PC-9 (cell line): ENCODE results near the gene ASCC1. TPM values are rescaled to one million over a fixed set of nuclear protein-coding genes. Genes with fewer than 3 reads are reported as not detected.

Experiments used
- BruUV-seq: library from RNA; stranded (reverse); fragments of 400-500 nt; replicated peaks from 2 replicates; lab custom pipeline; 2021; lab: Mats Ljungman, UMichigan
- CTCF ChIA-PET: fragments of 300-600 bp; sonication (Branson Sonifier 250); formaldehyde crosslinking; loops from one replicate; lab custom pipeline; 2022; ENCODE audit warnings: antibody characterized with exemption; lab: Charles Lee
- POLR2A ChIA-PET: fragments of 300-600 bp; sonication (Branson Sonifier 250); formaldehyde crosslinking; loops from one replicate; lab custom pipeline; 2022; ENCODE audit warnings: antibody characterized with exemption; ENCODE audit not compliant: unreplicated experiment; lab: Charles Lee
- DNase-seq, 2 experiments: peaks; one replicate each; pipeline versions ENCODE4 v3.0.0 to v3.0.0-alpha.2; 2015 to 2022; ENCODE audit warnings: mixed read lengths in 1 of 2
- H2AFZ ChIP-seq: fragments of 200-600 bp; sonication (generic); 2 replicates; pipeline ENCODE4 v1.8.1; 2017; ENCODE audit warnings: antibody characterized with exemption
- H3F3A ChIP-seq: fragments of 200-600 bp; sonication (generic); 2 replicates; pipeline ENCODE4 v1.8.1; 2017; ENCODE audit warnings: antibody characterized with exemption, mild to moderate bottlenecking, low read depth; ENCODE audit not compliant: insufficient read depth
- H3K27ac ChIP-seq: fragments of 200-600 bp; sonication (generic); 2 replicates; pipeline ENCODE4 v1.6.1; 2016; ENCODE audit warnings: mixed run types
- H3K27me3 ChIP-seq: fragments of 200-600 bp; sonication (generic); 2 replicates; pipeline ENCODE4 v1.6.1; 2016; ENCODE audit warnings: low read depth, mixed run types; ENCODE audit not compliant: insufficient read depth
- H3K36me3 ChIP-seq: fragments of 200-600 bp; sonication (generic); 2 replicates; pipeline ENCODE4 v1.6.1; 2016; ENCODE audit warnings: low read depth, mixed run types
- H3K4me1 ChIP-seq: fragments of 200-600 bp; sonication (generic); replicated peaks from 2 replicates; pipeline ENCODE4 v1.6.1; 2016; ENCODE audit warnings: mixed run types; ENCODE audit not compliant: insufficient read depth
- H3K4me2 ChIP-seq: fragments of 200-600 bp; sonication (generic); 2 replicates; pipeline ENCODE4 v1.6.1; 2017; ENCODE audit warnings: mixed run types
- H3K4me3 ChIP-seq: fragments of 200-600 bp; sonication (generic); 2 replicates; pipeline ENCODE4 v1.6.1; 2016; ENCODE audit warnings: mixed run types
- H3K79me2 ChIP-seq: fragments of 200-600 bp; sonication (generic); 2 replicates; pipeline ENCODE4 v1.6.1; 2017; ENCODE audit warnings: low read depth, mixed run types
- H3K9me2 ChIP-seq: fragments of 200-600 bp; sonication (generic); 2 replicates; pipeline ENCODE4 v1.8.1; 2017; ENCODE audit warnings: mild to moderate bottlenecking; ENCODE audit not compliant: insufficient read depth
- H3K9me3 ChIP-seq: fragments of 200-600 bp; sonication (generic); 2 replicates; pipeline ENCODE4 v1.8.1; 2016; ENCODE audit warnings: low read depth; ENCODE audit not compliant: insufficient read depth
- H4K20me1 ChIP-seq: fragments of 200-600 bp; sonication (generic); 2 replicates; pipeline ENCODE4 v1.8.1; 2017; ENCODE audit not compliant: insufficient read depth
- CTCF ChIP-seq: fragments of 200-600 bp; sonication (generic); conservative IDR thresholded peaks from 2 replicates; pipeline ENCODE4 v1.6.1; 2017; ENCODE audit warnings: mixed run types, antibody characterized with exemption, mild to moderate bottlenecking, moderate library complexity
- EZH2 ChIP-seq: fragments of 200-600 bp; sonication (generic); IDR thresholded peaks from 2 replicates; pipeline ENCODE4 v1.8.0; 2017; ENCODE audit warnings: antibody characterized with exemption, low read depth
- intact Hi-C: fragments of 100-400 bp; cut with micrococcal nuclease; formaldehyde crosslinking; loops from one replicate; pipeline ENCODE4 v1.10.0; 2022; ENCODE audit not compliant: unreplicated experiment
- total RNA-seq: library from RNA; stranded (reverse); gene quantifications from 2 replicates; pipeline ENCODE4 v1.2.3, GENCODE V29; 2021

The ASCC1 gene
- total RNA-seq, 1 experiment from 2014 or later: 129 TPM

- no peak overlapping the region for H3K4me2 ChIP-seq
Observed at GRCh38 chr10:72121389-72121788, 94.7 kb downstream of the ASCC1 start.

GRCh38 chr10:72116372-72116771 is 99.7 kb downstream of the ASCC1 start:
- Histone ChIP-seq H3K4me2 (no peak overlapping the region), H4K20me1 (no peaks in the 10 kb centered on the region), H2AFZ (no peak overlapping the region), H3K27me3 (no peaks in the 10 kb centered on the region), H3K27ac (no peak overlapping the region), H3K9me2 (no peaks in the 10 kb centered on the region), H3K9me3 (no peaks in the 10 kb centered on the region; the same call in 1 of the 2 replicates), H3K4me3 (no peak overlapping the region), H3K36me3 (peaks cover 22% of the 10 kb centered on the region; the same call in 1 of the 2 replicates), H3F3A (peaks cover 17% of the 10 kb centered on the region), H3K4me1 (no peaks in the 10 kb centered on the region; the same call in 1 of the 2 replicates), H3K79me2 (no peaks in the 10 kb centered on the region)
- DNase-seq: no peak
- BruUV-seq: no TSS peak
- POLR2A ChIA-PET: no interaction called here
- intact Hi-C loops: no loop called here
- no peak for TF ChIP-seq EZH2
- no peak for TF ChIP-seq CTCF
- CTCF ChIA-PET: interaction anchor here (1.0 kb wide), 1 partner anchor 10 kb away, joined by 3 read pairs; no protein-coding TSS in a partner anchor

More at GRCh38 chr10:72121389-72121788, 94.7 kb downstream of the ASCC1 start:
- Histone ChIP-seq H2AFZ (no peak overlapping the region), H4K20me1 (no peaks in the 10 kb centered on the region), H3K27ac (no peak overlapping the region), H3K4me3 (no peak overlapping the region), H3K9me2 (no peaks in the 10 kb centered on the region), H3F3A (peaks cover 7% of the 10 kb centered on the region; the same call in 1 of the 2 replicates), H3K4me1 (no peaks in the 10 kb centered on the region), H3K79me2 (no peaks in the 10 kb centered on the region), H3K9me3 (no peaks in the 10 kb centered on the region; the same call in 1 of the 2 replicates), H3K27me3 (no peaks in the 10 kb centered on the region), H3K36me3 (peaks cover 20% of the 10 kb centered on the region; the same call in 1 of the 2 replicates)
- CTCF ChIA-PET: no interaction called here
- intact Hi-C loops: no loop called here
- no peak for DNase-seq
- TF ChIP-seq CTCF (no peak), EZH2 (no peak)
- BruUV-seq: no TSS peak
- POLR2A ChIA-PET: interaction anchor here (0.7 kb wide), 1 partner anchor 212 kb away, joined by 11 read pairs; no protein-coding TSS in a partner anchor

GRCh38 chr10:72114706-72115450 is 101.2 kb downstream of the ASCC1 start:
- no peak for DNase-seq
- H3K4me2 ChIP-seq: no peak overlapping the region
- peaks cover 28% of the 10 kb centered on the region for H3F3A ChIP-seq
- H3K4me1 ChIP-seq: peaks cover 14% of the 10 kb centered on the region
- H3K27ac ChIP-seq: no peak overlapping the region
- TF ChIP-seq CTCF (no peak), EZH2 (no peak)
- peaks cover 18% of the 10 kb centered on the region; the same call in 1 of the 2 replicates for H3K36me3 ChIP-seq
- no peaks in the 10 kb centered on the region for H3K9me2 ChIP-seq
- no peak overlapping the region for H3K4me3 ChIP-seq
- no peaks in the 10 kb centered on the region; the same call in 1 of the 2 replicates for H3K9me3 ChIP-seq
- H4K20me1 ChIP-seq: no peaks in the 10 kb centered on the region
- POLR2A ChIA-PET: interaction anchor here (0.7 kb wide), 2 partner anchors 17 to 161 kb away, joined by 4 to 7 read pairs; no protein-coding TSS in a partner anchor
- CTCF ChIA-PET: interaction anchor here (0.6 to 0.7 kb wide), 2 partner anchors 12 to 228 kb away, joined by 6 read pairs; no protein-coding TSS in a partner anchor
- BruUV-seq: no TSS peak
- intact Hi-C loops: no loop called here
- no peak overlapping the region for H2AFZ ChIP-seq
- H3K27me3 ChIP-seq: no peaks in the 10 kb centered on the region
- H3K79me2 ChIP-seq: no peaks in the 10 kb centered on the region
